Esophagus muscularis mucosa (tissue), 3 donors: ENCODE measurements around the gene COMMD1.

ENCODE experiments used
- CTCF ChIP-seq, 3 experiments: fragments of 200-600 bp in 2 of 3; fragments of 450-650 bp in 1 of 3; sonication (generic) in 2 of 3; IDR thresholded peaks; one replicate each; pipeline ENCODE4 v1.5.1; 2017 to 2019; ENCODE audit warnings: antibody characterized with exemption in 3 of 3, mild to moderate bottlenecking in 2 of 3, moderate library complexity in 1 of 3
- POLR2A ChIP-seq: fragments of 450-650 bp; IDR thresholded peaks from one replicate; pipeline ENCODE4 v1.6.1; 2017; ENCODE audit warnings: antibody characterized with exemption, moderate library complexity, mild to moderate bottlenecking, low read depth
- POLR2AphosphoS5 ChIP-seq, 2 donors: sonication (generic); formaldehyde crosslinking; IDR thresholded peaks; one replicate each; pipeline ENCODE4 v1.6.1; 2017; ENCODE audit warnings: antibody characterized with exemption in 2 of 2

- TF ChIP-seq CTCF (IDR thresholded peaks at IDR 0.05) (no peak), POLR2A (no peak), POLR2AphosphoS5 (IDR thresholded peaks at IDR 0.05) (no peak)
Measured at GRCh38 chr2:62010632-62011256, 105.3 kb downstream of the COMMD1 start.
